Stomach (tissue), 9 donors: ENCODE results near the gene PTPRM. TPM values are rescaled to one million over a fixed set of nuclear protein-coding genes. Genes with fewer than 3 reads are reported as not detected.

ENCODE experiments used
- DNase-seq, 2 donors: peaks; one replicate each; pipeline versions ENCODE4 v3.0.0 to v3.0.0-alpha.2; 2013 to 2019
- H3K27ac ChIP-seq, 5 donors: fragments of 200-600 bp in 4 of 5; sonication (generic) in 4 of 5; one replicate each; pipeline ENCODE4 v1.5.1; 2013 to 2019; ENCODE audit warnings: mild to moderate bottlenecking in 1 of 5, moderate library complexity in 1 of 5
- H3K27me3 ChIP-seq, 3 donors: fragments of 200-600 bp; sonication (generic); one replicate each; pipeline ENCODE4 v1.5.1; 2017 to 2019; ENCODE audit warnings: mixed run types in 1 of 3
- H3K36me3 ChIP-seq, 4 donors: fragments of 200-600 bp; sonication (generic); 1 replicate in 3 of 4; 2 replicates in 1 of 4; pipeline ENCODE4 v1.5.1; 2016 to 2019
- H3K4me1 ChIP-seq, 4 donors: fragments of 200-600 bp; sonication (generic); one replicate each; pipeline ENCODE4 v1.5.1; 2016 to 2019
- H3K4me3 ChIP-seq, 4 donors: fragments of 200-600 bp; sonication (generic) in 3 of 4; one replicate each; pipeline ENCODE4 v1.5.1; 2016 to 2019; ENCODE audit warnings: mild to moderate bottlenecking in 1 of 4
- H3K9me3 ChIP-seq, 4 donors: fragments of 200-600 bp; sonication (generic); one replicate each; pipeline ENCODE4 v1.5.1; 2016 to 2019
- CTCF ChIP-seq, 7 experiments: fragments of 450-650 bp in 4 of 7; fragments of 200-600 bp in 3 of 7; sonication (generic) in 3 of 7; IDR thresholded peaks; one replicate each; pipeline ENCODE4 v1.5.1; 2016 to 2019; ENCODE audit warnings: antibody characterized with exemption in 7 of 7, control low read depth in 2 of 7, mild to moderate bottlenecking in 1 of 7
- EP300 ChIP-seq: sonication (generic); formaldehyde crosslinking; IDR thresholded peaks from one replicate; pipeline ENCODE4 v1.6.1; 2017; ENCODE audit warnings: antibody characterized with exemption
- POLR2A ChIP-seq, 4 donors: fragments of 450-650 bp; IDR thresholded peaks; one replicate each; pipeline ENCODE4 v1.6.1; 2016; ENCODE audit warnings: antibody characterized with exemption in 4 of 4, control low read depth in 2 of 4, mild to moderate bottlenecking in 1 of 4, moderate library complexity in 1 of 4
- POLR2AphosphoS5 ChIP-seq, 3 donors: sonication (generic); formaldehyde crosslinking; IDR thresholded peaks; one replicate each; pipeline ENCODE4 v1.6.1; 2016; ENCODE audit warnings: antibody characterized with exemption in 3 of 3
- WGBS, 5 donors: extraction: QIAGEN DNeasy Blood & Tissue Kit in 3 of 5; methylation state at CpG; one replicate each; pipeline versions ENCODE4 v1.1.5 to v1.1.7; 2013 to 2018; 5-methylcytosine and 5-hydroxymethylcytosine counted together
- intact Hi-C: fragments of 100-400 bp; cut with DNase I; formaldehyde crosslinking; loops from one replicate; pipeline ENCODE4 v1.15.1; 2023; ENCODE audit warnings: low total_unique reads
- polyA plus RNA-seq, 3 donors: library from polyadenylated mRNA; stranded (reverse); fragments of 200-250 nt; gene quantifications; one replicate each; pipeline ENCODE4 v1.2.3, GENCODE V29; 2013
- total RNA-seq, 5 donors: library from RNA; depleted of rRNA; stranded (reverse); fragments of >200 nt; gene quantifications; one replicate each; pipeline versions ENCODE4 v1.1.0 to v1.2.3, GENCODE V29; 2014 to 2016
- donor health status: healthy with polysubstance abuse.
- donor health status: Bipolar disorder and iron deficiency.
- donor health status: healthy.

The PTPRM gene
- total and polyA plus RNA-seq, 8 donors = 7.5 to 246 (median 58.2) TPM

GRCh38 chr18:8299054-8299980, 732.2 kb downstream of the PTPRM start:
- no peak for DNase-seq
- H3K4me1 ChIP-seq = peaks cover 6 to 20% (median 12%) of the 10 kb centered on the region in 4 donors
- peaks cover 0 to 15% (median 13%) of the 10 kb centered on the region in 4 donors for H3K36me3 ChIP-seq
- no peak for TF ChIP-seq EP300
- TF ChIP-seq POLR2AphosphoS5 (IDR thresholded peaks at IDR 0.05) = peak in 1 of 3 donors; percentile 23
- no peaks in the 10 kb centered on the region for H3K27me3 ChIP-seq
- H3K27ac ChIP-seq = no peak overlapping the region
- WGBS, 5 donors = 36 to 53% (median 39%) methylated on average over 8 of the region's 8 CpGs
- intact Hi-C loops = no loop called here
- no peak overlapping the region for H3K4me3 ChIP-seq
- H3K9me3 ChIP-seq = no peaks in the 10 kb centered on the region

- H3K4me3 ChIP-seq = no peak overlapping the region
- WGBS, 5 donors = 80 to 83% (median 82%) methylated on average over 6 of the region's 6 CpGs
- H3K36me3 ChIP-seq = peaks cover 0 to 15% (median 13%) of the 10 kb centered on the region in 4 donors
- peaks cover 6 to 20% (median 12%) of the 10 kb centered on the region in 4 donors for H3K4me1 ChIP-seq
- intact Hi-C loops = no loop called here
- TF ChIP-seq POLR2AphosphoS5 (IDR thresholded peaks at IDR 0.05) (no peak), POLR2A (IDR thresholded peaks at IDR 0.05) (no peak), EP300 (no peak), CTCF (IDR thresholded peaks at IDR 0.05) (no peak)
- H3K27me3 ChIP-seq = no peaks in the 10 kb centered on the region
- H3K27ac ChIP-seq = no peak overlapping the region
- H3K9me3 ChIP-seq = no peaks in the 10 kb centered on the region
- no peak for DNase-seq
These were observed 733.8 kb downstream of the PTPRM start for GRCh38 chr18:8300751-8301410.

GRCh38 chr18:8301427-8302172, 734.5 kb downstream of the PTPRM start:
- intact Hi-C loops = no loop called here
- Histone ChIP-seq H3K36me3 (peaks cover 0 to 10% (median 9%) of the 10 kb centered on the region in 4 donors), H3K4me1 (peaks cover 6 to 20% (median 12%) of the 10 kb centered on the region in 4 donors), H3K4me3 (no peak overlapping the region), H3K27ac (no peak overlapping the region), H3K9me3 (no peaks in the 10 kb centered on the region), H3K27me3 (no peaks in the 10 kb centered on the region)
- DNase-seq = peak; percentile 44 to 60
- TF ChIP-seq CTCF (IDR thresholded peaks at IDR 0.05) (no peak), POLR2A (IDR thresholded peaks at IDR 0.05) (no peak), POLR2AphosphoS5 (IDR thresholded peaks at IDR 0.05) (no peak), EP300 (no peak)
- WGBS, 5 donors = 68 to 79% (median 71%) methylated on average over 10 of the region's 10 CpGs

GRCh38 chr18:8303151-8303755, 736.1 kb downstream of the PTPRM start:
- Histone ChIP-seq H3K9me3 (no peaks in the 10 kb centered on the region), H3K36me3 (no peaks in the 10 kb centered on the region), H3K4me3 (no peak overlapping the region), H3K27ac (no peak overlapping the region), H3K4me1 (peaks cover 6 to 20% (median 12%) of the 10 kb centered on the region in 4 donors), H3K27me3 (no peaks in the 10 kb centered on the region)
- intact Hi-C loops = no loop called here
- 83 to 89% (median 88%) methylated on average over 7 of the region's 7 CpGs for WGBS, 5 donors
- TF ChIP-seq CTCF (IDR thresholded peaks at IDR 0.05) = no peak
- no peak for TF ChIP-seq EP300
- TF ChIP-seq POLR2A (IDR thresholded peaks at IDR 0.05) = no peak
- TF ChIP-seq POLR2AphosphoS5 (IDR thresholded peaks at IDR 0.05) = no peak
- DNase-seq = no peak
